Osteoblast (primary cell): Measurements from ENCODE around the gene NDFIP2. TPM values are rescaled to one million over a fixed set of nuclear protein-coding genes. Genes with fewer than 3 reads are reported as not detected.

ENCODE experiments used
- DNase-seq: peaks from one replicate; pipeline ENCODE4 v3.0.0; 2011; ENCODE audit warnings: low spot score, mixed read lengths; ENCODE audit not compliant: insufficient read length; ENCODE audit errors: missing footprints
- H2AFZ ChIP-seq: 2 replicates; pipeline ENCODE4 v1.6.0; 2011; ENCODE audit warnings: mild to moderate bottlenecking, low read length
- H3K27ac ChIP-seq: 2 replicates; pipeline ENCODE4 v1.5.1; 2011; ENCODE audit warnings: mild to moderate bottlenecking, low read depth, low read length, moderate library complexity
- H3K27me3 ChIP-seq: 2 replicates; pipeline ENCODE4 v1.6.0; 2012; ENCODE audit warnings: mild to moderate bottlenecking, control low read depth, inconsistent platforms, low read length, moderate library complexity; ENCODE audit not compliant: insufficient read depth
- H3K36me3 ChIP-seq: 2 replicates; pipeline ENCODE4 v1.5.1; 2011; ENCODE audit warnings: mild to moderate bottlenecking, low read length, control low read depth, moderate library complexity; ENCODE audit not compliant: insufficient read depth
- H3K4me1 ChIP-seq: 2 replicates; pipeline ENCODE4 v1.5.1; 2011; ENCODE audit warnings: mild to moderate bottlenecking, low read length, control low read depth, moderate library complexity; ENCODE audit not compliant: insufficient read depth
- H3K4me2 ChIP-seq: 2 replicates; pipeline ENCODE4 v1.6.0; 2011; ENCODE audit warnings: mild to moderate bottlenecking, low read length; ENCODE audit not compliant: insufficient read depth
- H3K4me3 ChIP-seq: fragments of 200-600 bp; sonication (generic); 3 replicates; pipeline ENCODE4 v1.5.1; 2012; ENCODE audit warnings: mild to moderate bottlenecking, low read length, inconsistent platforms; ENCODE audit not compliant: insufficient read depth
- H3K79me2 ChIP-seq: 2 replicates; pipeline ENCODE4 v1.6.0; 2012; ENCODE audit warnings: mild to moderate bottlenecking, low read length, control low read depth, inconsistent platforms; ENCODE audit not compliant: insufficient read depth
- H3K9me3 ChIP-seq: 2 replicates; pipeline ENCODE4 v1.5.1; 2011; ENCODE audit warnings: low read depth, low read length, control low read depth
- H4K20me1 ChIP-seq: 2 replicates; pipeline ENCODE4 v1.6.0; 2012; ENCODE audit warnings: mild to moderate bottlenecking, low read length, control low read depth; ENCODE audit not compliant: insufficient read depth
- total RNA-seq: library from RNA; depleted of rRNA; stranded (reverse); fragments of >200 nt; gene quantifications from 2 replicates; pipeline ENCODE4 v1.2.3, GENCODE V29; 2012
- TF ChIP-seq, protein P1 (sequence below): IDR thresholded peaks from 2 replicates; pipeline ENCODE4 v1.5.1; 2011; ENCODE audit warnings: mild to moderate bottlenecking, low read depth, low read length, moderate library complexity; ENCODE audit errors: extremely low read depth

The NDFIP2 gene
- total RNA-seq, 1 donor: 56.5 TPM

DNA sequence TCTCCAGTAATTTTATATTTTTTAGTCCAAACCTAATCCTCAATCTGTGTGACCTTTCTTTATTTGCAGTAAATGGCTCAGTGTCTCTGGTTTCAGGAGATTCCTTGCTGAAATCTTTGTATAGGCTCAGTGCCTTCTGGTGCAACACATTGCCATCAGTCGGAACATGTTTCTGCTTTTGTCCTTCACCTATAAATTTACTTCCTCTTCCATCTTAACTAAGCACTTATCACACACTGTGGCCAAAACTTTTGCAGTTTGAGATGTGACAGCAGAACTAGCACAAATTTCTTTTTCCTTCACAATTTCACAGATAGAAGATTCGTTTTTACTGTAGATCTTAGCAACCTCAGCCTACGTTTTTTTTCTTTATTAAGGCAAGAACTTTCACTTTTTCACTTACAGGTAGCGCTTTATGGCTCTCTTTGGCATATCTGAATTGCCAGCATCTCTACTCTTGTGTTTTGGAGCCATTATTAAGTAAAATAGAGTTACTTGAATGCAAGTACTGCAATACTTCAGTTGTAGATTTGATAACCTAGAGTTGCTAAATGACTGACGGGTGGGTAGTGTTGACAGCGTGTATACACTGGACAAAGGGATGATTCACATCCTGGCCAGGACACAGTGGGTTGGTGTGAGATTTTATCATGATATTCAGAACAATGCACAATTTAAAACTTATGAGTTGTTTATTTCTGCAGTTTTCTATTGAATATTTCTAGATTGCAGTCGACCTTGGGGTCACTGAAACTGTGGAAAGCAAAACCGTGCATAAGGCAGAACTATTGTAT lies 44.3 kb downstream of the NDFIP2 start:
- H3K4me1 ChIP-seq: peaks cover 13% of the 10 kb centered on the region
- H4K20me1 ChIP-seq: peaks cover 29% of the 10 kb centered on the region
- DNase-seq: no peak
- H3K4me2 ChIP-seq: no peak overlapping the region
- H3K4me3 ChIP-seq: no peak overlapping the region
- H3K9me3 ChIP-seq: no peaks in the 10 kb centered on the region
- peaks cover 37% of the 10 kb centered on the region for H3K36me3 ChIP-seq
- TF ChIP-seq, protein P1, sequence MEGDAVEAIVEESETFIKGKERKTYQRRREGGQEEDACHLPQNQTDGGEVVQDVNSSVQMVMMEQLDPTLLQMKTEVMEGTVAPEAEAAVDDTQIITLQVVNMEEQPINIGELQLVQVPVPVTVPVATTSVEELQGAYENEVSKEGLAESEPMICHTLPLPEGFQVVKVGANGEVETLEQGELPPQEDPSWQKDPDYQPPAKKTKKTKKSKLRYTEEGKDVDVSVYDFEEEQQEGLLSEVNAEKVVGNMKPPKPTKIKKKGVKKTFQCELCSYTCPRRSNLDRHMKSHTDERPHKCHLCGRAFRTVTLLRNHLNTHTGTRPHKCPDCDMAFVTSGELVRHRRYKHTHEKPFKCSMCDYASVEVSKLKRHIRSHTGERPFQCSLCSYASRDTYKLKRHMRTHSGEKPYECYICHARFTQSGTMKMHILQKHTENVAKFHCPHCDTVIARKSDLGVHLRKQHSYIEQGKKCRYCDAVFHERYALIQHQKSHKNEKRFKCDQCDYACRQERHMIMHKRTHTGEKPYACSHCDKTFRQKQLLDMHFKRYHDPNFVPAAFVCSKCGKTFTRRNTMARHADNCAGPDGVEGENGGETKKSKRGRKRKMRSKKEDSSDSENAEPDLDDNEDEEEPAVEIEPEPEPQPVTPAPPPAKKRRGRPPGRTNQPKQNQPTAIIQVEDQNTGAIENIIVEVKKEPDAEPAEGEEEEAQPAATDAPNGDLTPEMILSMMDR: no peak
- no peak overlapping the region for H2AFZ ChIP-seq
- H3K27me3 ChIP-seq: no peaks in the 10 kb centered on the region
- peaks cover 28% of the 10 kb centered on the region for H3K79me2 ChIP-seq
- H3K27ac ChIP-seq: no peak overlapping the region

DNA sequence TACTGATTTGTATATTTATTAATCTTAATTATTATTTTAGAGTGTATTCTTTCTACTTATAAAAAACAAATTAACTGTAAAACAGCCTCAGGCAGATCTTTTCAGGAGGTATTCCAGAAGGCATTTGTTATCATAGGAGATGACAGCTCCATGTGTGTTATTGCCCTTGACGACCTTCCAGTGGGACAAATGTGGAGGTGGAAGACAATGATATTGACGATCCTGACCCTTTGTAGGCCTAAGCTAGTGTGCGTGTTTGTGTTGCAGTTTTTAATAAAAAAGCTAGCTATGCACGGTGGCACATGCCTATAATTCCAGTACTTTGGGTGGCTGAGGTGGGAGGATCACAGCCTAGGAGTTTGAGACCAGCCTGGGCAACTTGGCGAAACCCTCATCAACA lies 46.7 kb downstream of the NDFIP2 start:
- DNase-seq: no peak
- Histone ChIP-seq H3K36me3 (peaks cover 28% of the 10 kb centered on the region), H3K27me3 (no peaks in the 10 kb centered on the region), H3K4me2 (no peak overlapping the region), H3K9me3 (no peaks in the 10 kb centered on the region), H3K79me2 (peaks cover 47% of the 10 kb centered on the region), H3K4me1 (peaks cover 8% of the 10 kb centered on the region), H4K20me1 (peaks cover 40% of the 10 kb centered on the region), H3K27ac (no peak overlapping the region), H2AFZ (no peak overlapping the region), H3K4me3 (no peak overlapping the region)
- TF ChIP-seq, protein P1: no peak

DNA sequence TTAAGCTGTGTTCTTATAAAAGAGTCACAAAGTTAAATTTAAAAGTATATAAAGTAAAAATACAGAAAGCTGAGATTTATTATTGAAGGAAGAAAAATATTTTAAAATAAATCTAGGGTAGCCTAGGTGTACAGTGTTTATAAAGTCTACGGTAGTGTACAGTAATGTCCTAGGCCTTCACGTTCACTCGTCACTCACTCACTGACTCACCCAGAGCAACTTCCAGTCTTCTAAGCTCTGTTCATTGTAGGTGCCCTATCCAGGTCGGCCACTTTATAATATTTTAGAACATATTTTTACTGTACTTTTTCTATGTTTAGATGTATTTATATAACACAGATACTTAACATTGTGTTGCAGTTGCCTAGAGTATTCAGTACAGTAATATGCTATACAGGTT lies 47.4 kb downstream of the NDFIP2 start:
- Histone ChIP-seq H3K4me2 (no peak overlapping the region), H3K36me3 (peaks cover 24% of the 10 kb centered on the region), H3K4me3 (no peak overlapping the region), H3K27me3 (no peaks in the 10 kb centered on the region), H2AFZ (no peak overlapping the region), H3K27ac (no peak overlapping the region), H4K20me1 (peaks cover 36% of the 10 kb centered on the region), H3K9me3 (no peaks in the 10 kb centered on the region), H3K4me1 (peaks cover 4% of the 10 kb centered on the region), H3K79me2 (peaks cover 47% of the 10 kb centered on the region)
- TF ChIP-seq, protein P1: no peak
- DNase-seq: no peak

DNA sequence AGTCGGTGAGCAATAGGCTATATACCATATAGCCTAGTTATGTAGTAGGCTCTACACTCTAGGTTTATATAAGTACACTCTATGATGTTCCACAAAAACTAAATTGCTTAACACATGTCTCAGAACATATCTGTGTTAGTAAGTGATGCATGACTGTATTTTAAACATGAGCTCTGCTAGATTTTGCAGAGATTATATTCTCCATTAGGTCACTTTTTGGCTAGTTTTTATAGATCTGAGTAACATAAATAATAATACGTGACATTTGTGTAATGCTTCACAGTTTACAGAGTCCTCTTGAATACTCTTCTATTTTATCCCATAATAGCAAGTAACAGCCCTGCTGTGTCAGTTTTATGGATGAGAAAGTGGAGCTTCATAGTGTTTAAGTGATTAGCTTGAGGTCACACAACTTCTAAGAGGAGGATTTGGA lies 47.8 kb downstream of the NDFIP2 start:
- no peaks in the 10 kb centered on the region for H3K27me3 ChIP-seq
- no peak for DNase-seq
- TF ChIP-seq, protein P1: no peak
- no peak overlapping the region for H3K4me3 ChIP-seq
- no peaks in the 10 kb centered on the region for H3K9me3 ChIP-seq
- H3K27ac ChIP-seq: no peak overlapping the region
- H4K20me1 ChIP-seq: peaks cover 36% of the 10 kb centered on the region
- H3K36me3 ChIP-seq: peaks cover 20% of the 10 kb centered on the region
- peaks cover 6% of the 10 kb centered on the region for H3K4me1 ChIP-seq
- no peak overlapping the region for H2AFZ ChIP-seq
- no peak overlapping the region for H3K4me2 ChIP-seq
- H3K79me2 ChIP-seq: peaks cover 43% of the 10 kb centered on the region
